HUES48 (cell line): ENCODE measurements around the gene LYPD4.
A peak's percentile ranks its signal among the peaks of the same experiment; 100 is the strongest.
"Not testable (repeated sequence)": the region's sequence is repeated elsewhere in the genome, so short reads cannot be mapped to it uniquely, and the experiment has no call there.

ENCODE experiments used
- H3K27ac ChIP-seq: one replicate; pipeline ENCODE4 v1.7.0; 2013; ENCODE audit warnings: low read depth, low read length, inconsistent platforms
- H3K27me3 ChIP-seq: 2 replicates; pipeline ENCODE4 v1.6.1; 2013; ENCODE audit warnings: mild to moderate bottlenecking, low read length; ENCODE audit not compliant: control insufficient read depth, insufficient read depth
- H3K36me3 ChIP-seq: 2 replicates; pipeline ENCODE4 v1.6.1; 2013; ENCODE audit warnings: low read length; ENCODE audit not compliant: control insufficient read depth, insufficient read depth
- H3K4me1 ChIP-seq: 2 replicates; pipeline ENCODE4 v1.6.1; 2013; ENCODE audit warnings: mild to moderate bottlenecking, low read length; ENCODE audit not compliant: control insufficient read depth, insufficient read depth
- H3K4me3 ChIP-seq: 2 replicates; pipeline ENCODE4 v1.5.1; 2013; ENCODE audit warnings: mild to moderate bottlenecking, low read depth, low read length
- H3K9ac ChIP-seq: 2 replicates; pipeline ENCODE4 v1.6.1; 2013; ENCODE audit warnings: mild to moderate bottlenecking, low read depth, low read length, moderate library complexity
- H3K9me3 ChIP-seq: 2 replicates; pipeline ENCODE4 v1.6.1; 2013; ENCODE audit warnings: low read length; ENCODE audit not compliant: control insufficient read depth, insufficient read depth

Gene LYPD4

DNA sequence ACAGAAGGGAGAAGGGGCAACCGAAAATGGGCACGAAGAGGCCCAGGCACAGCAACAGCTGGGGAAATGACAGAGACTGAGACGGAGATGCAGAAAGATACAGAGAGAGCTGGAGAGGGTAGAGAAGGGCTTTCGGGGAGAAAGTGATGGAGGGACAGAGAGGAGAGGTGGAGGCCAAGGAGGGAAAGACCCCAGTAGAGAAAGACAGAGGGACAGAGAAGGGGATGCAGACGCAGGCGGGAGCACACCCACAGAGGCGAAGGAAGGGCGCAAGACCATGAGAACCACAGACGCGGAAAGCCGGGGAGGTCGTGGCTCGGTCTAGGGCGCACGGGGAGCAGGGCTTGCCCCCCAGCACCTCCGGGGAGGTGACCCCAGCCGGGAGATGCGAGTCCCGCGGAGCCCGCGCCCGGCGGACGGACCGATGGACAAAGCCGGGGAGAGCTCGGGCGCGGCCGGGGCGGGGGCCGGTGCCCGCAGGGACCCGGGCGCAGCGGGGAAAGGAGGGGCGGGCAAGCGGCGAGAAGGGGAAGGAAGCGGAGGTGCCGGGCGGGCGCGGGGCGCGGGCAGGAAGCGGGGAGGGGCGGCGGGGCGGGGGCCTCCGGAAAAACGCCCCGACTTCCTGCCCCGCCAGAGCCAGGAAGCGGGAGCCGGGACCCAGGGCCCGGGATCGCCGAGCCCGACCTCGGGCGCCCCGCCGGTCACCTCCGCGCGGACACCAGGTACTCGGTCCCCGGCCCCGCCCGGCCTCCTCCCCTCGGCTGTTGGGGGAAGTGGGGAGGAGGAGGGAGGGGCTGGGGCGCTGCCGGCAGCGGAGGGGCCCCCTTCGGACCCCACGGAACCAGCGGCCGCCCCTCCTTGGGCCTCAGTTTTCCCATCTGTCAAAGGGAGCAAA is 38.3 kb upstream of the LYPD4 start, which contains the start of gene ARHGEF1:
ARHGEF1 (plus strand) TSS at position 617 of the 895 bp plus-strand sequence. CDS start 4,899 bp downstream, outside the sequence.
- H3K4me3 ChIP-seq, result peak within 1 kb of the TSS; percentile 62
- H3K9ac ChIP-seq, result no peak within 1 kb of the TSS; the same call in 1 of the 2 replicates
- no peak within 1 kb of the TSS for H3K27ac ChIP-seq
- H3K27me3 ChIP-seq, result peaks cover 26% of the 10 kb centered on the region
- H3K36me3 ChIP-seq, result no peaks in the 10 kb centered on the region
- H3K4me1 ChIP-seq, result peaks cover 21% of the 10 kb centered on the region
- no peaks in the 10 kb centered on the region for H3K9me3 ChIP-seq

DNA sequence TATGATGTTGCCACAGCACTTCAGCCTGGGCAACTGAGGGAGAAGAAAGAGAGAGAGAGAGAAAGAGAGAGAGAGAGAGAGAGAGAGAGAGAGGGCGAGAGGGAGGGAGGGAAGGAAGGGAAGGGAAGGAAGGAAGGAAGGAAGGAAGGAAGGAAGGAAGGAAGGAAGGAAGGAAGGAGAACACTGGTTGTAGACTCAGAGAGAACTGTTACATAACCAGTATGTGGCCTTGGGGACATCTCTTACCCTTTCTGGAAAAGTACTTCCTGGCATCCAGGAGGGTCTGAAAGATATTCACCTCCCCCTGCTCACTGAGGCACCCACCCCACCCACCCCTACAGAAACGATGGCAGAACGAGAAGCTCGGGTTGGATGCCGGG is 35.8 kb upstream of the LYPD4 start:
- Histone ChIP-seq H3K4me1 (peaks cover 9% of the 10 kb centered on the region; the same call in 1 of the 2 replicates), H3K27ac (no peak overlapping the region), H3K9me3 (no peaks in the 10 kb centered on the region), H3K36me3 (no peaks in the 10 kb centered on the region), H3K9ac (no peak overlapping the region), H3K4me3 (no peak overlapping the region), H3K27me3 (peaks cover 29% of the 10 kb centered on the region)

DNA sequence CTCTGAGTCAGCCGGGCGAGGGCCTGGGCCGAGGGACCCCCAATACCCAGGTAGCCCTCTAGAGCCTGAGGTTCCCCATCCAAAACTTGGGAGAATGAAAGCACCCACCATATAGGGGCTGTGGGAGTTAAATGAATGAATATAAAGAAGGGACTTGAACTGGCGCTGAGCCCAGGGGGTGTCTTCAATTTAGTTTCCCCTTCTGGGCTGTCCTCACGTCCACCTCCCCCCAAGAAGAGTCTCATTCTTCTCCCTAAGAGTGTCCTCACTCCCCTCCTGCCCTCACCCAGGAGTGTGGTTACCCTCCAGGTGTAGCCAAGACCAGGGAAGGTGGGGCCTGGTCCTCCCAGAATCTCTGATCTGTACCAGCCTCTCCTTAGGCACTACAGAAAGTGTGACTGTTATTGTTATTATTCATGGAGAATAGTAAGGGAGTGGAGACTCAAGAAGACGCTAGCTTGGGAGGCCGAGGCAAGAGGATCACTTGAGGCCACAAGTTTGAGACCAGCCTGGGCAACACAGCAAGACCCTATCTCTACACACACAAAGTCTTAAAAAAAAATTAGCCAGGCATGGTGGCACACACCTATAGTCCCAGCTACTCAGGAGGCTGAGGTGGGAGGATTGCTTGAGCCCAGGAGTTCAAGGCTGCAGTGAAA is 35.3 kb upstream of the LYPD4 start:
- H3K9ac ChIP-seq, result no peak overlapping the region
- H3K9me3 ChIP-seq, result no peaks in the 10 kb centered on the region
- H3K4me1 ChIP-seq, result peaks cover 9% of the 10 kb centered on the region; the same call in 1 of the 2 replicates
- peaks cover 29% of the 10 kb centered on the region for H3K27me3 ChIP-seq
- no peak overlapping the region for H3K4me3 ChIP-seq
- no peak overlapping the region for H3K27ac ChIP-seq
- no peaks in the 10 kb centered on the region for H3K36me3 ChIP-seq

DNA sequence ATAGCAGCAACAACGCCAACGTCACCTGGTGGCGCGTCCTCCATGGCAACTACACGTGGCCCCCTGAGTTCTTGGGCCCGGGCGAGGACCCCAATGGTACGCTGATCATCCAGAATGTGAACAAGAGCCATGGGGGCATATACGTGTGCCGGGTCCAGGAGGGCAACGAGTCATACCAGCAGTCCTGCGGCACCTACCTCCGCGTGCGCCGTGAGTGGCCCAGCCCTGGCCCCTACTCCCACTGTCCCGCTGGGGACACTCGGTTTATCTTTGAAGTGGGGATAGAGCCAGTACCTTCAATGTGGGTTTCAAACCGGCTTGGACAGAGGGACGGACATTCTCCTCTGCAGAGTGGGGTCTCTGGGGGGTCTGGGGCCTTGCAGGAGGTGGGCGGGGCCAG is 34.6 kb upstream of the LYPD4 start:
- no peaks in the 10 kb centered on the region for H3K36me3 ChIP-seq
- no peak overlapping the region for H3K9ac ChIP-seq
- H3K27me3 ChIP-seq, result peaks cover 29% of the 10 kb centered on the region
- peaks cover 6% of the 10 kb centered on the region; the same call in 1 of the 2 replicates for H3K4me1 ChIP-seq
- no peak overlapping the region for H3K27ac ChIP-seq
- H3K4me3 ChIP-seq, result no peak overlapping the region
- no peaks in the 10 kb centered on the region for H3K9me3 ChIP-seq

DNA sequence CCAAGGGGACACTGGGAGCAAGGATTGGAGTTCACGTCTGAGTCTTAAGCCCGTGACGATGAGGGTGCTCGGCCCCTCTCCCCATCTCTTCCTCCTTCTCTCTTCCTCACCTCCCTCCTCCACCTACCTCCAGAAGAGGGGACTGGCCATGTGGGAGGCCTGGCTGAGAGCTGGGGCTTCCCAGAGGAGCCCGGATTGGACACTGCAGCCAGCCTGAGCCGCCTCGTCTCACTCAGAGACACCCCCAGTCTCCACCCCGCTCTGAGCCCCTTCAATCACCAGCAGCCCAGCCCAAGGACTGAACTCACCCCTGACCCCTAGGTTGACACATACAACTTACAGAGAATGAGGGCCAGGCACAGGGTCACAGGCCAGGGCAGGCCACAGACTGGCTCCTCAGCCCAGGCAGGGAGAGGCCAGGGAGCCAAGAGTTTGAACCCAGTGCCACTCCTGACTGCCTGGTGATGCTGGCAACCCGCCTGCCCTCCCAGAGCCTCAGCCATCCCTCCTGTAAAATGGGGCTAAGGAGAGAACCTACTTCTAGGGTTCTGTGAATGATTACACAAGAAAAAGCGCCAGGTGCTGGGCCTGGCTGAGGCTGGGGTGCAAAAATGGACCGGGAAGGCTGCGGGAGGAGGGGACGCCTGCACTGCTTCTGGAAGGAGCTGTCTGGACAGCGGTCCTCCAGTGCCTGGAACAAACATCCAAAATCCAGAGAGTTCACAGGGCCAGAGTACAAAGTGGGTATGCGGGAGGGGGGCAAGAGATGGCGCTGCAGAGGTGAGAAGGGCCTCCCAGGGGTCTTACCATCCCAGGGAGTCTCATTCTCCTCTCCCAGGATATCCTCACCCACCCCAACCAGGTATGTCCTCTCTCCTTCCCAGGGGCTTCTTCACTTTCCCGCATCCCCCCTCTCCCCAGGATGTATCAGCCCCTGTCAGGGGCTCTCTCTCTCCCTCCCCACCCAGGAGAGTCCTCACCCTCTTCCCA is 33.7 kb upstream of the LYPD4 start:
- Histone ChIP-seq H3K4me1 (peaks cover 6% of the 10 kb centered on the region; the same call in 1 of the 2 replicates), H3K9me3 (no peaks in the 10 kb centered on the region), H3K27me3 (peaks cover 26% of the 10 kb centered on the region), H3K36me3 (no peaks in the 10 kb centered on the region), H3K4me3 (no peak overlapping the region), H3K27ac (no peak overlapping the region), H3K9ac (no peak overlapping the region)

DNA sequence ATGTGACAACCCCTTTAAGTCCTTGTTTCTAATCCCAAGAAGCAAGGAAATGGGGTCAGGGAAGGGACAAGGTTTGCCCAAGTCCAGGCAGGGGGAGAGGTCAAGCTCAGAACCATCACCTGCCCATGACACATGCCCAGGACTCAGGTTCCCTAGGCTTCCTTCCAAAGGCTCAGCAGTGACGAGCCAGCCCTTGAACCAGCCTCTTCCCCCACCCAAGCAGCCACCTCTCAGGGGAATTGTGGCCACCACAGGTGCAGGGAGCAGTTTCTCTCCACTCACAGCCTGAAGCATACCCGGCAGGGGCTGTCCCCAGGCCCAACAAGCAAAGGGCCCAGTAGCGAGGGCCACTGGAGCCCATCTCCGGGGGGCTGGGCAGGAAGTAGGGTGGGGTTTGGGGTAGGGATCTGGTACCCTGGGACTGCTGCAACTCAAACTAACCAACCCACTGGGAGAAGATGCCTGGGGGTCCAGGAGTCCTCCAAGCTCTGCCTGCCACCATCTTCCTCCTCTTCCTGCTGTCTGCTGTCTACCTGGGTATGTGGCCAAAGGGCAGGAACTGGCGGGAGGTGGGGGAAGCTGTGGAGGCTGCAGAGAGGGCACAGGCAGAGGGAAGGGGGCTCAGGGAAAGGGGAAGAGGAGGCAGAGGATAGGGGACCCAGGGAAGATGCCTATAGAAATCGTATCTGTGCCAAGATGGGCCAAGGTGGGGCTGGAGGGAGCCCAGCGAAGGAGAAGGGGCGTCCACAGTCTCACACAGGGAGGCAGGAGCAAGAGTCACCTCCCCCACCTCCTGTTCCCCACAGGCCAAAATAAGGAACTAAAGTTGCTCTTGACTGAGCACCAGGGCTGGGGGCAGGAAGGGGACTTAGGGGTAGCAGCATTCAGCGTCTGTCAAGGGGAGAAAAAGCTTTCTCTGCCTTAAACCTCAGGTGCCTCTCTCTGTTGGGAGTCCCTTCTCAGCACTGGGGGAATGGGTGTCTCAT is 32.7 kb upstream of the LYPD4 start, which contains the start of gene CD79A:
CD79A (plus strand) TSS at position 433 of the 986 bp plus-strand sequence; CDS start at position 459, 26 bp downstream.
- Histone ChIP-seq H3K27me3 (peaks cover 17% of the 10 kb centered on the region), H3K4me1 (peaks cover under 1% of the 10 kb centered on the region; the same call in 1 of the 2 replicates), H3K27ac (no peak within 1 kb of the TSS), H3K4me3 (no peak within 1 kb of the TSS), H3K9ac (no peak within 1 kb of the TSS), H3K36me3 (no peaks in the 10 kb centered on the region), H3K9me3 (no peaks in the 10 kb centered on the region)

DNA sequence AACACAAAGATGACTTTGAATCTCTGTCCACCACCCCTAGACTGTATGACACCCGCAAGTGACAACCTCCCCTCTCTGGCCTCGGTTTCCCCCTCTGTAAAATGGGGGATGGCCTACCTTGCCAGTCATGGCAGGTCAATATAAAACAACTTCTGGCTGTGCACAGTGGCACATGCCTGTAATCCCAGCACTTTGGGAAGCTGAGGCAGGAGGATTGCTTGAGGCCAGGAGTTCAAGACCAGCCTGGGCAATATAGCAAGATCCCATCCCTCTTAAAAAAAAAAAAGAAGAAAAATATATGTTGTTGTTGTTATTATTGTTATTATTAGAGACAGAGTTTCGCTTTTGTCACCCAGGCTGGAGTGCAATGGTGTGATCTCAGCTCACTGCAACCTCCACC is 31.5 kb upstream of the LYPD4 start:
- not testable (repeated sequence) for H3K9ac ChIP-seq, H3K4me3 ChIP-seq, H3K27ac ChIP-seq, H3K4me1 ChIP-seq, H3K27me3 ChIP-seq, H3K9me3 ChIP-seq
- H3K36me3 ChIP-seq, result peaks cover 11% of the 10 kb centered on the region

DNA sequence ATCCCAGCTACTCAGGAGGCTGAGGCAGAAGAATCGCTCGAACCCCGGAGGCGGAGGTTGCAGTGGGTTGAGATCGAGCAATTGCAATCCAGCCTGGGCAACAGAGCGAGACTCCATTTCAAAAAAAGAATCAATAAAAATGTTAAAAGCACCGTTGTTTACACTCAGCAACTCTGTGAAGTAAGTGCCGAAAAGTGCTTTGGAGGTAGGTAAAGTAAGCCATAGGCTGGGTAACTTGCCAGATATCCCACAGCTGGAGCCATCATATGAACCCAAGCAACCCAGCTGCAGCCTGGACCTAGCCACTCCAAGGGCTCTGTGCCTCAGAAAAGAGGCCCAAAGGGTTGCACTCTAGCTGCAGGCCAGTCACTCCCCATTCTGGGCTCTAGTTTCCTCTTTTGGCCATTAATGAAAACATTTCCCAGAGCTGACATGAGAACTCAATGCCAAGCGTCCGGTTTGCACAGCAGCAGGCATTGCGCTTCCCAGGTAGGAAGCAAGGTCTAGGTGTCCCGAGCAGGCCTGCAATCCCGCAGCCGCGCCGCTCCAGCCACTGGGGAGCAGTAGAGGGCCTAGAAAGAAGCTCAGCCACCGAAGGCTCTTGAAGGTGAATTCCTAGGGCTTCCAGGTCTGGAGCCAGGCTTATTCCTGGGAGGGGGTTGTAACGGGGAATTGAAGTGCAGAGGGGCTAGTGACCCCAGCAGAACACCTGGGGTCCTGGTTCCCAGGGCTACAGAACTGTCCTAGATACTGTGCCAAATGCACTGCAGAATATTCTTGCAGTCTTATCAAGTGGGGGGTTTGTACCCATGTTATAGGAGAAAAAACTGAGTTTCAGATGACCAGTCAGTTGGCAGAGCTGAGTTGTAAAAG is 28.5 kb upstream of the LYPD4 start:
- H3K27ac ChIP-seq, result peak overlapping the region; percentile 79
- H3K9me3 ChIP-seq, result no peaks in the 10 kb centered on the region
- no peak overlapping the region for H3K9ac ChIP-seq
- H3K4me1 ChIP-seq, result no peaks in the 10 kb centered on the region; the same call in 1 of the 2 replicates
- H3K27me3 ChIP-seq, result peaks cover 3% of the 10 kb centered on the region; the same call in 1 of the 2 replicates
- H3K4me3 ChIP-seq, result no peak overlapping the region
- H3K36me3 ChIP-seq, result peaks cover 38% of the 10 kb centered on the region

DNA sequence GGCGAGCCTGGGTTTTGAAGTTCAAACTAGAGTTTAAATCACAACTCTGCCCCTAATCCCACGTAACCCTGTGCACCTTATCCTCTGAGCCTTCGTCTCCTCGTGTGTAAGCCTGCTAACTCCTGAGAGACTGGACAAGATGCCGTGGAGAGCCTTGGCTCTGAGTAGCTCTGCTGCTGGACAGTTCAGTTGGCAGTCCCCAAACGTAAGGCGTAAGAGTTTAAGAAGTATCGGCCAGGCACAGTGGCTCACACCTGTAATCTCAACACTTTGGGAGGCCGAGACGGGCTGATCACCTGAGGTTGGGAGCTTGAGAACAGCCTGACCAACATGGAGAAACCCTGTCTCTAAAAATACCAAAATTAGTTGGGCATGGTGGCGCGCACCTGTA is 27.9 kb upstream of the LYPD4 start:
- Histone ChIP-seq H3K27ac (peak overlapping the region; percentile 79), H3K27me3 (peaks cover 3% of the 10 kb centered on the region; the same call in 1 of the 2 replicates), H3K9ac (no peak overlapping the region), H3K4me3 (no peak overlapping the region), H3K36me3 (peaks cover 45% of the 10 kb centered on the region), H3K9me3 (no peaks in the 10 kb centered on the region), H3K4me1 (no peaks in the 10 kb centered on the region; the same call in 1 of the 2 replicates)
